Measurements from ENCODE around the gene GRID1. TPM values are rescaled to one million over a fixed set of nuclear protein-coding genes. Genes with fewer than 3 reads are reported as not detected.

GRID1 gene
- total RNA-seq, 3 donors from 2014 or later: 2.3 to 8.5 (median 5.9) TPM

DNA sequence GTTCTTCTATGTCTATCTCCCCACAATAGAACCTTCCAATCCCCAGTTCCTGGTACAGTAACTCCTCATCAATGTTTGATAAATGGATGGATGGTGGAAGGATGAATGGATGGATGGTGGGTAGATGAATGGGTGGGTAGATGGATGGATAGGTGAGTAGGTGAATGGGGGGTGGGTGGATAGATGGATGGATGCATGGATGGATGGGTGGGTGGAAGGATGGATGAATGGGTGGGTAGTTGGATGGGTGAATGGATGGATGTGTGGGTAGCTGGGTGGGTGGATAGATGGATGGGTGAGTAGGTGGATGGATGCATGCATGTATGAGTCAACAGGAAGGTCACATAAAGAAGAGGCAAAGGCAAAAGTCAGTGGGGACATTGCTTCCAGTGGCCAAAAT lies 116.8 kb downstream of the GRID1 start:
- Histone ChIP-seq H3K36me3 (no peaks in the 10 kb centered on the region), H3K4me1 (no peaks in the 10 kb centered on the region), H3K27ac (no peak overlapping the region), H3K4me3 (no peak overlapping the region), H3K9me3 (no peaks in the 10 kb centered on the region), H3K27me3 (no peaks in the 10 kb centered on the region)
- TF ChIP-seq POLR2A (IDR thresholded peaks at IDR 0.05): no peak
- TF ChIP-seq POLR2AphosphoS5 (IDR thresholded peaks at IDR 0.05): no peak
- no peak for TF ChIP-seq CTCF (IDR thresholded peaks at IDR 0.05)
- intact Hi-C loops (cut with DNase I; ENCODE audit: low total_unique reads): loop anchor here (10.0 kb wide), 1 partner anchor 495 kb away; no protein-coding TSS in a partner anchor
- DNase-seq (ENCODE audit: low spot score in 2 of 2): no peak

DNA sequence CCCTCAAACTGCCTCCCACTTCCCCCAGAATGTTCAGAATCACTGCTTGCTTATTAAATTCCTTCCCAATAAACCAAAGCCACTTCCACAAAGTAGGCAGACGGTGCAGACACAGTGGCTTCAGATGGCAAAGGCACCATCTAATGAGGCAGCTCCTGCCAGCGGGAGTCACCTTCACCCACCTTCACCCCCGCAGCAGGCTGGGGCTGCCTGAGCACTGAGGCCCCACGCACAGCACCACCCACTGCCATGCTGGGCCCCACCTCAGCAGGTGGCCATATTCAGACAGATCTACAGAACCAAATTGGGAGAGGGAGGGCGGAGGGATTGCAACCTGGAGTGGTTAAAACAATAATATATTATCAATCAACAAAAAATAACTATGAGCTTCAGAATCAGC lies 118.5 kb downstream of the GRID1 start:
- no peak for DNase-seq (ENCODE audit: low spot score in 2 of 2)
- intact Hi-C loops (cut with DNase I; ENCODE audit: low total_unique reads): loop anchor here (10.0 kb wide), 1 partner anchor 493 kb away; no protein-coding TSS in a partner anchor
- TF ChIP-seq POLR2A (IDR thresholded peaks at IDR 0.05): no peak
- no peak for TF ChIP-seq CTCF (IDR thresholded peaks at IDR 0.05)
- no peak for TF ChIP-seq POLR2AphosphoS5 (IDR thresholded peaks at IDR 0.05)
- no peaks in the 10 kb centered on the region for H3K4me1 ChIP-seq
- no peak overlapping the region for H3K4me3 ChIP-seq
- no peaks in the 10 kb centered on the region for H3K9me3 ChIP-seq
- no peak overlapping the region for H3K27ac ChIP-seq
- no peaks in the 10 kb centered on the region for H3K27me3 ChIP-seq
- no peaks in the 10 kb centered on the region for H3K36me3 ChIP-seq

- no peak for DNase-seq (ENCODE audit: low spot score in 2 of 2)
- H3K27me3 ChIP-seq: no peaks in the 10 kb centered on the region
- H3K36me3 ChIP-seq: no peaks in the 10 kb centered on the region
- H3K4me3 ChIP-seq: no peak overlapping the region
- TF ChIP-seq CTCF (IDR thresholded peaks at IDR 0.05) (no peak), POLR2A (IDR thresholded peaks at IDR 0.05) (no peak), POLR2AphosphoS5 (IDR thresholded peaks at IDR 0.05) (no peak)
- no peaks in the 10 kb centered on the region for H3K4me1 ChIP-seq
- no peaks in the 10 kb centered on the region for H3K9me3 ChIP-seq
- intact Hi-C loops (cut with DNase I; ENCODE audit: low total_unique reads): loop anchor here (10.0 kb wide), 1 partner anchor 493 kb away; no protein-coding TSS in a partner anchor
- H3K27ac ChIP-seq: no peak overlapping the region
Observed at GRCh38 chr10:86247588-86247987, 119.0 kb downstream of the GRID1 start.

DNA sequence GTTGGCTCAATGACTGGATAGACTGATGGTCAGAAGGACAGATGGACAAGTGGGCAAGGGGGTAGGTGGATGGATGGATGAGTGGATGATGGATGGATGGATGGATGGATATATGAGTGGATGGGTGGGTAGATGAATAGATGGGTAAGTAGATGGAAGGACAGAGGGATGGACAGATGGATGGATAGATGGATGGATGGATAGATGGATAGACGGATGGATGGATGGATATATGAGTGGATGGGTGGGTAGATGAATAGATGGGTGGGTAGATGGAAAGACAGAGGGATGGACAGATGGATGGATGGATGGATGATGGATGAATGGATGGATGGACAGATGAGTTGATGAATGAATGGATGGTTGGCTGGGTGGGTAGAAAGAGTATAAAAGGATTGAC lies 119.5 kb downstream of the GRID1 start:
- no peak for DNase-seq (ENCODE audit: low spot score in 2 of 2)
- TF ChIP-seq POLR2A (IDR thresholded peaks at IDR 0.05) (no peak), CTCF (IDR thresholded peaks at IDR 0.05) (no peak), POLR2AphosphoS5 (IDR thresholded peaks at IDR 0.05) (no peak)
- Histone ChIP-seq H3K36me3 (no peaks in the 10 kb centered on the region), H3K4me1 (no peaks in the 10 kb centered on the region), H3K9me3 (no peaks in the 10 kb centered on the region), H3K4me3 (no peak overlapping the region), H3K27me3 (no peaks in the 10 kb centered on the region), H3K27ac (no peak overlapping the region)
- intact Hi-C loops (cut with DNase I; ENCODE audit: low total_unique reads): loop anchor here (10.0 kb wide), 1 partner anchor 492 kb away; no protein-coding TSS in a partner anchor

DNA sequence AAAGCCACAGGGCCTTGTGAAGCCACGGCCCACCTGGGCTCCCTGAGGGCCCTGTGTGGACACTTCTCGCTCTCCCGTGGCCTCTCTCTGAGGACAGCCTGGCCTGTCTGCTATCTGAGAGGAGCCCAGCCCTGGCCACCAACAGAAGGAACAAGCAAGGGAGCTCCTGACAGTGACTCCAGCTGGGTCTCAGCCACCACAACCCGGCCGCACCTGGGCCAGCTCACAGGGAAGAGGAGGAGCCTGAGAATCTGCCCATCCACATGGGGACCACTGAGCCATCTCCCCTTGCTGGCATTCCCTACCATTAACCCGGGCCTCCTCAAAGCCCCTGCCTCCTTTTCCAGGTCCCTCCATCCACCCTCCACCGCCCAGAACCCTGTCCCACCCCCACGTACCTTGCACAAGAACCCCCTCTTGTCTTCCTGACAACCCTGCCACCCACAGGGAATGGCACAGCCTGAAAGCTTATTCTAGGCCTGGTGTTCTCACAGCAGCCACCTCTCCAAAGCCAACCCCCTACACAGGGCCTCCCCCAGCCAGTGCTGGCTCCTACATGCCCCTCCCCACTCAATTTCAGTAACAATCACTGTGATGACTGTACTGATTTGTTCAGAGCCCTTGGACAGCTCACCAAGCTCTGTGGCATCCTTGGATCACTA lies 120.2 kb downstream of the GRID1 start:
- Histone ChIP-seq H3K27me3 (no peaks in the 10 kb centered on the region), H3K4me1 (no peaks in the 10 kb centered on the region), H3K9me3 (no peaks in the 10 kb centered on the region), H3K4me3 (no peak overlapping the region), H3K27ac (no peak overlapping the region), H3K36me3 (no peaks in the 10 kb centered on the region)
- no peak for TF ChIP-seq POLR2AphosphoS5 (IDR thresholded peaks at IDR 0.05)
- TF ChIP-seq CTCF (IDR thresholded peaks at IDR 0.05): no peak
- TF ChIP-seq POLR2A (IDR thresholded peaks at IDR 0.05): no peak
- DNase-seq (ENCODE audit: low spot score in 2 of 2): no peak
- intact Hi-C loops (cut with DNase I; ENCODE audit: low total_unique reads): loop anchor here (10.0 kb wide), 1 partner anchor 492 kb away; no protein-coding TSS in a partner anchor

Measured in breast epithelium (tissue), 4 donors.